ENCODE measurements around the gene STK32B. TPM values are rescaled to one million over a fixed set of nuclear protein-coding genes. Genes with fewer than 3 reads are reported as not detected.
A peak's percentile ranks its signal among the peaks of the same experiment; 100 is the strongest.

Gene STK32B
- total and polyA plus RNA-seq, 11 donors: 0.08 to 2.0 (median 0.25) TPM

- TF ChIP-seq POLR2A (IDR thresholded peaks at IDR 0.05): no peak
- no peak for TF ChIP-seq CTCF (IDR thresholded peaks at IDR 0.05)
- H3K27me3 ChIP-seq: peaks cover 0 to 10% (median 0%) of the 10 kb centered on the region in 9 donors
- H3K36me3 ChIP-seq: no peaks in the 10 kb centered on the region
- no peaks in the 10 kb centered on the region for H3K9me3 ChIP-seq
- peaks cover 0 to 40% (median 8%) of the 10 kb centered on the region in 12 donors for H3K4me1 ChIP-seq
- intact Hi-C loops (cut with DNase I): no loop called here
- H3K4me3 ChIP-seq: no peak overlapping the region
- WGBS, 4 donors: 62 to 68% (median 67%) methylated on average over 8 of the region's 8 CpGs
- H3K27ac ChIP-seq: peak overlapping the region in 1 of 12 donors; percentile 32
- no peak for DNase-seq
- ATAC-seq: peak in 2 of 4 donors; percentile 65 to 76
Observed at GRCh38 chr4:5037553-5038551, 13.4 kb upstream of the STK32B start.

- intact Hi-C loops (cut with DNase I): no loop called here
- no peak for DNase-seq
- no peak for ATAC-seq
- Histone ChIP-seq H3K36me3 (no peaks in the 10 kb centered on the region), H3K9me3 (no peaks in the 10 kb centered on the region), H3K27me3 (peaks cover 0 to 15% (median 0%) of the 10 kb centered on the region in 9 donors), H3K4me1 (peaks cover 0 to 39% (median 0%) of the 10 kb centered on the region in 12 donors), H3K4me3 (no peak overlapping the region), H3K27ac (no peak overlapping the region)
- no peak for TF ChIP-seq CTCF (IDR thresholded peaks at IDR 0.05)
- WGBS, 4 donors: 83 to 88% (median 87%) methylated on average over 7 of the region's 7 CpGs
Observed at GRCh38 chr4:5039800-5040199, 11.5 kb upstream of the STK32B start.

GRCh38 chr4:5040856-5041620 lies 10.2 kb upstream of the STK32B start:
- Histone ChIP-seq H3K36me3 (no peaks in the 10 kb centered on the region), H3K27me3 (peaks cover 0 to 15% (median 0%) of the 10 kb centered on the region in 9 donors), H3K4me3 (no peak overlapping the region), H3K27ac (no peak overlapping the region), H3K9me3 (peaks cover 0 to 5% (median 0%) of the 10 kb centered on the region in 12 donors), H3K4me1 (peaks cover 0 to 48% (median 0%) of the 10 kb centered on the region in 12 donors)
- 66 to 78% (median 73%) methylated on average over 9 of the region's 9 CpGs for WGBS, 4 donors
- no peak for ATAC-seq
- DNase-seq: no peak
- intact Hi-C loops (cut with DNase I): no loop called here
- TF ChIP-seq POLR2A (IDR thresholded peaks at IDR 0.05): no peak
- no peak for TF ChIP-seq CTCF (IDR thresholded peaks at IDR 0.05)

GRCh38 chr4:5041699-5042098 lies 9.6 kb upstream of the STK32B start:
- no peak for DNase-seq
- no peak for TF ChIP-seq POLR2A (IDR thresholded peaks at IDR 0.05)
- TF ChIP-seq CTCF (IDR thresholded peaks at IDR 0.05): no peak
- intact Hi-C loops (cut with DNase I): no loop called here
- H3K4me3 ChIP-seq: no peak overlapping the region
- no peaks in the 10 kb centered on the region for H3K36me3 ChIP-seq
- peaks cover 0 to 5% (median 0%) of the 10 kb centered on the region in 12 donors for H3K9me3 ChIP-seq
- H3K27ac ChIP-seq: no peak overlapping the region
- ATAC-seq: no peak
- WGBS, 4 donors: 81 to 85% (median 84%) methylated on average over 7 of the region's 7 CpGs
- peaks cover 0 to 49% (median 0%) of the 10 kb centered on the region in 12 donors for H3K4me1 ChIP-seq
- peaks cover 0 to 15% (median 0%) of the 10 kb centered on the region in 9 donors for H3K27me3 ChIP-seq

Data from heart left ventricle (tissue), 16 donors.